HG02884 (cell line): Measurements from ENCODE around the gene RTL5.

Experiments
- ATAC-seq: cut with Tn5 transposase; IDR thresholded peaks from one replicate; pipeline ENCODE4 v1.9.1; 2021; ENCODE audit warnings: mild to moderate bottlenecking, moderate library complexity; ENCODE audit not compliant: unreplicated experiment

The RTL5 gene

DNA sequence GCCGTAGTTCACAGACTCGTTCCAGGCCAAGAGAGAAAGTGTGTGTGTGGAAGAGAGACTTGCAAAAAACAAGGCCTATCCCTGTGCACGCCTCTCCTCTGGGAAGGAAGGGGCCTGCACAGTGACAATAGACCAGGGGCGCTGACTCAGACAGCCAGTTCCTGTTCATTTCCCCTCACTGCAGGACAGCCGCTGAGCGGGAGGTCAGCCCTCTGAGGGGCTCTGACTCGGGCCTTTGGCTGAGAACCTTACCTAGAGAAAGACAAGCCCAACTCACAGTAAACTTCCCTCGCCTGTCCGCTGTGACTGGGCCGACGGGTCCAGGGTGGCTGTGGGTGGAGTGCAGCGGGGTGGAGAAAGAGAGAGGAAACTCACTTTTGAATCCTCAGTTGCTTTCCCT, 52.1 kb downstream of the RTL5 start:
- no peak for ATAC-seq

DNA sequence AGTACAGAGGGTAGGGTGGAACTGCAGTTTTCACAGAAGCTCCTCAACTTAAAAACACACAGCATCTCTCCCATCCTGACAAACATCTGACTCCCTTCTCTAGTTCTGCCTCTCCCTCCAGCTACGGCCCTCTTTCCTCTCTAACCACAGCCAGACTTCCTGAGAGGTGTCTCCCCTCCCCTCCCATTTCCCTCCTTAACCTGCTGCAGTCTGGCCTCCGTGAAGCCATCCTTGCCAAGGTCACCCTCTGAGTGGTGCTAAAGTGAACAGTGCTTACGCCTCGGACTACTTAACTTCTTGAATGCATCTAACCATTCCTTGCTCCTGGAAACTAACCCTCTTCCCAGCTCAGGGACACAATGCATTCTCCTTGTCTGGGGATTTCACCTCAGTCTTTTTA, 53.3 kb downstream of the RTL5 start:
- ATAC-seq, result no peak
